GM18873 (cell line): ENCODE data around the gene GARIN5A.

Source experiments
- ATAC-seq: cut with Tn5 transposase; IDR thresholded peaks from one replicate; pipeline ENCODE4 v1.9.1; 2021; ENCODE audit warnings: mild to moderate bottlenecking, moderate library complexity, moderate number of reproducible peaks; ENCODE audit not compliant: unreplicated experiment, low FRiP score

The GARIN5A gene

DNA sequence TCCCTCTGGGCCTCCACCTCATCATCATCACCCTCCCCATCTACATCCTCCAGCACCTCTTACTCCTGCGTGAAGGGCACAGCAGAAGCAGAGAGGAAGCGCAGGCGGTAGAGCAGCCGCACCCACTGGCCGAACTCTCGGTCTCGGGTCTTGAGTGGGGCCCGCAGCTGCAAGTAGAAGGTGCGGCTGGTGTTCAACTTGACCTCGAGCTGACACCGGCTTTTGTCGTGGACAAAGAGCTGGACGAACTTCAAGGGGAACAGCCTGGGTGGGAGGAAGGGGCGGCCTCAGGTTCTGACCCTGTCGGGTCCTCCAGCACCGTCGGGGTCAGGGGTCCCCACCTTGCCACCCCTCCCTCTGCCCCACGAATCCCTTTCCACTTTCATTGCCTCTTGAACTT, 9.1 kb downstream of the GARIN5A start:
- ATAC-seq = no peak

DNA sequence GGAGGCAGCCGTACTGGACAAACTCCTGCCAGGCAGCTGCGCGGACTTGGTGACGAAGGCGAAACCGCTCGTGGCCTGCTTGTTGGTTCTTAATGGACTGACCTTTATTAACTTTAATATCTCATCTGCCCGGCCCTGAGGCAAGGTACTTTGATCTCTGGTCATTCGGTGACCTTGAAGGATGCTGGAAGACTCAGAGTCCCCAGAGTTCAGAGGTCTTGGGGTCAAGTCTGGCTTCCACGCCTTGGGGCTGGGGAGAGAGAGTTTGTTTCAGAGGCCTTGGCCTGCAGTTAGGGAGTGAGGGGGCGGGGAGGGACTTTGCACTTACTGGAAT, 10.0 kb downstream of the GARIN5A start:
- no peak for ATAC-seq

DNA sequence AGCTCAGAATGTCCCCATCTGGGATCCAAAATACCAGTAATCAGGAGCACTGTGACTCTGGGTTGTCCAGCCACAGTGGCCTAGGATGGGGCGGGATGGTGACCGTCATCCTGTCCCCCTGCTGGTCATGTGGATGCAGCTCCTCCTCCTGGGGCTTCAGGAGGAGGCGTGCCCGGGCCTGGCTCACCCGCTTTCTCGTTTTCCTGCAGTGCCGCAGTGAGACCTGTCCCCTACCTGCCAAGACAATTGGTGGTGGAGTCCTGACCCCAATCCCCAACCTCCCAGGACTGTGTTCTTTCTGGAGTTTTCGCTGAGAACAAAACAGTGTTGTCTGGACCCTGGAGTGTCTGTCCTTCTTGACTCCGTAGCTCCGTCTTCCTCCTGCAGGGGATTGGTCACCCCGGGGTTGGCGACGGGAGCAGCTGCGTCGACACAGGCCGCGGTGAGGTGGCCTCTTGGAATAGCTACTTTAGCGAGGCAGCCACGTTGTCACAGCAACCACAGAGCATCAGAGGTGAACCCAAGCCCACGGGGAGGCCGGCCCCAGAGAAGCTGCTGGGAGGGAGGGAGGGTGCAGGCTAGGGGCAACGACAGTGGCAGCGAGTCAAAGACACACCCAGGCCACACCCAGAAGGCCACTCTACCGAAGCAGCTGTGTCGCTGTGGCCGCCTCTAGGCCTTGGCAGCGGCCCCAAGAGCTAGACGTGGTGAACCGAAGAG, 10.5 kb downstream of the GARIN5A start:
- no peak for ATAC-seq

GRCh38 chr19:50465000-50465399, 11.6 kb downstream of the GARIN5A start:
- ATAC-seq = no peak

GRCh38 chr19:50464348-50464747, 12.3 kb downstream of the GARIN5A start:
- no peak for ATAC-seq

- no peak for ATAC-seq
Measured at GRCh38 chr19:50462970-50463369, 13.7 kb downstream of the GARIN5A start.

DNA sequence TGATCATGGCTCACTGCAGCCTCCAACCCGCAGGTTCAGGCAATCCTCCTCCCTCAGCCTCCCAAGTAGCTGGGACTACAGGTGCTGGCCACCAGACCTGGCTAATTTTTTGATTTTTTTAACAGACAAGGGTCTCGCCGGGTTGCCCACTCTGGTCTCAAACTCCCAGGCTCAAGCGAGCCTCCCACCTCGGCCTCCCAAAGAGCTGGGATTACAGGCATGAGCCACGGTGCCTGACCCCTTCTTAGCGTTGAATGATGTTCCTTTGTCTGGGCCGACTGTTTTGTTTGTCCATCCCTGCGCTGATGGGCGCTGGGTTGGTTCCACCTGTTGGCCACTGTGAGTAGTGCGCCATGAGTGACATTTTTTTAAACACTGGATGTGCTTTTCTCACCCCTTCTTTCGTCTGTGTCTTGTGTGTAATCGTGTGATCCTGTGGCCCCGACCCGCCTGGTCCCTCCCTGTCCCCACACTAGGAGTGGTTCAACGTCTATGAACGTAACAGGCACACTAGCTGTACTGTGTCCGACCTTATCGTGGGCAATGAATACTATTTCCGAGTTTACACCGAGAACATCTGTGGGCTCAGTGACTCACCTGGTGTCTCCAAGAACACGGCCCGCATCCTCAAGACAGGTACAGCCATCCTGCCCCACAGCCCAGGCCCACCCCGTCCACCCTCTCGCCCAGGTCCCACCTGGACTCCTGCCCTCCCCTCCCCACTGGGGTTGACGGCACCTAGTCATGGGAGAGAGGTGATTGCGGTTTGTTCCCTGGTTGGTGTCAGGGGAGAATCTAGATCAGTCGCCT, 15.4 kb downstream of the GARIN5A start:
- no peak for ATAC-seq

GRCh38 chr19:50460161-50460765, 16.4 kb downstream of the GARIN5A start:
- no peak for ATAC-seq

- ATAC-seq = no peak
Measured at GRCh38 chr19:50459638-50460037, 17.0 kb downstream of the GARIN5A start.

DNA sequence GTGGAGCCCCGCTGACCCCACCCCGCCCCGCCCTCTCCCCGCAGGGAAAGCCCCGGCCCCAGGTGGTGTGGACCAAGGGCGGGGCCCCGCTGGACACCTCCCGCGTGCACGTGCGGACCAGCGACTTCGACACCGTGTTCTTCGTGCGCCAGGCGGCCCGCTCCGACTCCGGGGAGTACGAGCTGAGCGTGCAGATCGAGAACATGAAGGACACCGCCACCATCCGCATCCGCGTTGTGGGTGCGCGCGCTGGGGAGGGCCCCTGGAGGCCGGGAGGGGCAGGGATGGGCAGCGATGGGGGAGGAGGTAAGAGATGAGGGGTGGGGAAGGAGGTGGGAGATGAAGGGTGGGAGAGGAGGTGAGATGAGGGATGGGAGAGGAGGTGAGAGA, 17.6 kb downstream of the GARIN5A start:
- no peak for ATAC-seq

GRCh38 chr19:50458396-50459066, 18.1 kb downstream of the GARIN5A start:
- ATAC-seq = no peak

DNA sequence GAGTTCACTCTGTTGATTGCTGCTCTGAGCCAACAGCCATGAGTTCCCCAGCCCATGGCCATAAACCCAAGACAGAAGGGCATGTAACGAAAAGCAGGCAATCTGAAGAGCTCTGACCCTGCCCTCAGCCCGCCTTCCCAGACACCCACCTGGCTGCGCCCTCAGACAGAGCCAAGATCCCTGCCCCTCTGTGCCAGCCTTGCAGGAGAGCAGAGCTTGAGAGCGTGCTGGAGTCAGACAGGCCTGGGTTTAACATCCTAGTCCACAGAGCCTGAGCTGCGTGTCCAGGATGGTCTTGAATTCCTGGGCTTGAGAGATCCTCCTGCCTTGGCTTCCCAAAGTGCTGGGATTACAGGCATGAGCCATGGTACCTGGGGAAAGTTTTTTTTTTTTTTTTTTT, 19.3 kb downstream of the GARIN5A start:
- ATAC-seq = no peak

GRCh38 chr19:50455992-50456391, 20.7 kb downstream of the GARIN5A start:
- ATAC-seq = no peak

- no peak for ATAC-seq
Measured at GRCh38 chr19:50453243-50453642, 23.4 kb downstream of the GARIN5A start.

DNA sequence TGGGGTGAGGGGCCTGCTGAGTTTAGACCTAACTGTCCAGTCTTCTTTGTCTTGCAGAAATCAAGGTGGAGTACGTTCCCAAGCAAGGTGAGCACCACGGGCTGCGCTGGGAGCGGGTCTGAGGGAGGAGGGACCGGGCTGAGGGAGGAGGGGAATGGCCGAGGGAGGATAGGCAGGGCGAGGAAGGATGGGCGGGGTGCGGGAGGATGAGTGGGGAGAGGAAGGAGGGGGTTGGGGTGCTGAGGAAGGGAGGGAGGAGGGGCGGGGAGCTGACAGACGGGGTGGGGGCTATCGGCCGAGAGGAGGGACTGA, 25.5 kb downstream of the GARIN5A start:
- ATAC-seq = no peak

DNA sequence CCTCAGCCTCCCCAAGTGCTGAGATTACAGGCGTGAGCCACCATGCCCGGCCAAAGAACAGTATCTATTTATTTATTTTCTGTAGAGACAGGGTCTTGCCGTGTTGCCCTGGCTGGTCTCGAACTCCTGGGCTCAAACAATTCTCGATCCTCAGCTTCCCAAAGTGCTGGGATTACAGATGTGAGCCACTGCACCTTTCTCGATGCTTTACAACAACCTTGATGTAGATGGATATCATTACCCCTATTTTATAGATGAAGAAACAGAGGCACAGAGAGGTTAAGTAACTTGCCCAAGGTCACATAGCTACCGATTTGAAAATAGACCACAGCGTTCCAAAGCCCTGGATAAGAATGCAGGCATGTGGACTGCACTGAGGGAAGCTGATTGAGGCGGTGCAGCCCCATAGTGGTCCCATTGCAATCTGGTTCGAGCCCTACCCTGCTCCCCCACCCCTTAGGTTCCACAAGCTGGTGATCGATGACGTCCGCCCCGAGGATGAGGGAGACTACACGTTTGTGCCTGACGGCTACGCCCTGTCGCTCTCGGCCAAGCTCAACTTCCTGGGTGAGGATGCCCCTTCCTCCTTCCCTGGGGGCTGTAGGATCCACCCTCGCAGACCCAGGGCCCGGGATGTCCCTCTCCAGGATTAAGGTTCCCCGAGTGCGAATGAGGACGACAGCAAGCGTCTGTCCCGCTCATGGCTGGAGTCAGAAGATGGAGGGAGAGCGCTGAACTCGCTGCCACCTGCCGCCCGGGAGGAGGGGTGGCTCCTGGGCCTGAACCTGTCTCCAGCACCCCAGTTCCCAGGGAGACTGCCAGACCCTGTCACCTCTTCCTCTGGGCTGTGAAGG, 26.1 kb downstream of the GARIN5A start:
- ATAC-seq = no peak

- ATAC-seq = no peak
Measured at GRCh38 chr19:50449236-50449899, 27.3 kb downstream of the GARIN5A start.

- no peak for ATAC-seq
Measured at GRCh38 chr19:50447750-50448149, 28.9 kb downstream of the GARIN5A start.

DNA sequence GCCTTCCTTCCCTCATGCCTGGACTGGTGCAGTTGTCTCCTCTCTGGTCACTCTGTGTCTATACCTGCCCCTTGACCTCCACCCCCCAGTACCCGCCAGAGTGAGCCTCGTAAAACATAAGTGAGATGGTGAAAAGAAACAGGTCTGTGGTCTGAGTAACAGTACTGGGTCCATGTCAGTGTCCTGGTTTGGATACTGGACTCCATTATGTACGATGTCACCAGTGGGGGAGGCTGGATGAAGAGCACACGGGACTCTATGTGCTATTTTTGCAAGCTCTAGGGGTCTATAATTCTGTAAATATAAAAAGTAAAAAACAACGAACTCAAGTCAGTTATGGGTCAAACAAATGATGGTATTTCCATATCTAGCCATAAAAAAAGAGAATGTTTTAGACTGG, 29.6 kb downstream of the GARIN5A start:
- no peak for ATAC-seq

- ATAC-seq = no peak
Measured at GRCh38 chr19:50444059-50444458, 32.6 kb downstream of the GARIN5A start.
